ENCODE results near the gene ASCC3. TPM values are rescaled to one million over a fixed set of nuclear protein-coding genes. Genes with fewer than 3 reads are reported as not detected.
"Not testable (repeated sequence)": the region's sequence is repeated elsewhere in the genome, so short reads cannot be mapped to it uniquely, and the experiment has no call there.

Gene ASCC3
- total RNA-seq, 2 donors from 2014 or later: 35.7 to 56.2 TPM

- ATAC-seq (ENCODE audit: insufficient number of reproducible peaks, low FRiP score, low read depth) (no peak), DNase-seq (ENCODE audit: low spot score) (no peak)
- H3K9me3 ChIP-seq: no peaks in the 10 kb centered on the region
- no peaks in the 10 kb centered on the region for H3K36me3 ChIP-seq
- H3K27ac ChIP-seq: no peak overlapping the region
- no peak overlapping the region for H3K4me3 ChIP-seq
- no peaks in the 10 kb centered on the region for H3K4me1 ChIP-seq (ENCODE audit: control insufficient read depth in 1 of 2, low read depth in 2 of 2)
- TF ChIP-seq CTCF (IDR thresholded peaks at IDR 0.05): no peak
- H3K27me3 ChIP-seq (replicated peaks; ENCODE audit: insufficient read depth): no peaks in the 10 kb centered on the region
Measured at GRCh38 chr6:100774681-100775080, 106.4 kb downstream of the ASCC3 start.

GRCh38 chr6:100768816-100769351 lies 112.2 kb downstream of the ASCC3 start:
- Histone ChIP-seq H3K36me3 (peaks cover 6% of the 10 kb centered on the region), H3K4me3 (no peak overlapping the region), H3K4me1 (ENCODE audit: control insufficient read depth in 1 of 2, low read depth in 2 of 2) (no peaks in the 10 kb centered on the region), H3K27me3 (replicated peaks; ENCODE audit: insufficient read depth) (no peaks in the 10 kb centered on the region), H3K27ac (no peak overlapping the region), H3K9me3 (no peaks in the 10 kb centered on the region)
- no peak for TF ChIP-seq CTCF (IDR thresholded peaks at IDR 0.05)
- no peak for DNase-seq (ENCODE audit: low spot score)
- no peak for ATAC-seq (ENCODE audit: insufficient number of reproducible peaks, low FRiP score, low read depth)

- no peak for DNase-seq (ENCODE audit: low spot score)
- ATAC-seq (ENCODE audit: insufficient number of reproducible peaks, low FRiP score, low read depth): no peak
- no peak overlapping the region for H3K27ac ChIP-seq
- H3K36me3 ChIP-seq: peaks cover 13% of the 10 kb centered on the region
- no peak overlapping the region for H3K4me3 ChIP-seq
- no peaks in the 10 kb centered on the region for H3K9me3 ChIP-seq
- H3K4me1 ChIP-seq (ENCODE audit: control insufficient read depth in 1 of 2, low read depth in 2 of 2): no peaks in the 10 kb centered on the region
- H3K27me3 ChIP-seq (replicated peaks; ENCODE audit: insufficient read depth): no peaks in the 10 kb centered on the region
- TF ChIP-seq CTCF (IDR thresholded peaks at IDR 0.05): no peak
Measured at GRCh38 chr6:100763617-100764241, 117.4 kb downstream of the ASCC3 start.

- no peaks in the 10 kb centered on the region for H3K27me3 ChIP-seq (replicated peaks; ENCODE audit: insufficient read depth)
- no peaks in the 10 kb centered on the region for H3K4me1 ChIP-seq (ENCODE audit: control insufficient read depth in 1 of 2, low read depth in 2 of 2)
- no peak overlapping the region for H3K27ac ChIP-seq
- no peaks in the 10 kb centered on the region for H3K9me3 ChIP-seq
- DNase-seq (ENCODE audit: low spot score) (no peak), ATAC-seq (ENCODE audit: insufficient number of reproducible peaks, low FRiP score, low read depth) (no peak)
- TF ChIP-seq CTCF (IDR thresholded peaks at IDR 0.05): no peak
- no peak overlapping the region for H3K4me3 ChIP-seq
- peaks cover 13% of the 10 kb centered on the region for H3K36me3 ChIP-seq
Measured at GRCh38 chr6:100761841-100762240, 119.3 kb downstream of the ASCC3 start.

GRCh38 chr6:100758386-100758785 lies 122.7 kb downstream of the ASCC3 start:
- not testable (repeated sequence) for H3K27ac ChIP-seq; H3K4me1 ChIP-seq (ENCODE audit: control insufficient read depth in 1 of 2, low read depth in 2 of 2)

GRCh38 chr6:100753421-100753820 lies 127.7 kb downstream of the ASCC3 start:
- no peak overlapping the region for H3K27ac ChIP-seq
- no peak overlapping the region for H3K4me3 ChIP-seq
- no peaks in the 10 kb centered on the region for H3K4me1 ChIP-seq (ENCODE audit: control insufficient read depth in 1 of 2, low read depth in 2 of 2)
- DNase-seq (ENCODE audit: low spot score) (no peak), ATAC-seq (ENCODE audit: insufficient number of reproducible peaks, low FRiP score, low read depth) (no peak)
- no peak for TF ChIP-seq CTCF (IDR thresholded peaks at IDR 0.05)
- H3K9me3 ChIP-seq: no peaks in the 10 kb centered on the region
- no peaks in the 10 kb centered on the region for H3K36me3 ChIP-seq
- H3K27me3 ChIP-seq (replicated peaks; ENCODE audit: insufficient read depth): no peaks in the 10 kb centered on the region

More at GRCh38 chr6:100758386-100758785, 122.7 kb downstream of the ASCC3 start:
- H3K36me3 ChIP-seq; DNase-seq (ENCODE audit: low spot score); ATAC-seq (ENCODE audit: insufficient number of reproducible peaks, low FRiP score, low read depth); H3K4me3 ChIP-seq; H3K27me3 ChIP-seq (replicated peaks; ENCODE audit: insufficient read depth); H3K9me3 ChIP-seq: not testable (repeated sequence)

Data from thoracic aorta (tissue), 2 donors.